ENCODE data around the gene CHRDL2. TPM values are rescaled to one million over a fixed set of nuclear protein-coding genes. Genes with fewer than 3 reads are reported as not detected.
"Not testable (repeated sequence)": the region's sequence is repeated elsewhere in the genome, so short reads cannot be mapped to it uniquely, and the experiment has no call there.

The CHRDL2 gene
- polyA plus RNA-seq, 2 of the 4 experiments (the other 2 are of a cell fraction): 2.3 to 5.8 TPM

DNA sequence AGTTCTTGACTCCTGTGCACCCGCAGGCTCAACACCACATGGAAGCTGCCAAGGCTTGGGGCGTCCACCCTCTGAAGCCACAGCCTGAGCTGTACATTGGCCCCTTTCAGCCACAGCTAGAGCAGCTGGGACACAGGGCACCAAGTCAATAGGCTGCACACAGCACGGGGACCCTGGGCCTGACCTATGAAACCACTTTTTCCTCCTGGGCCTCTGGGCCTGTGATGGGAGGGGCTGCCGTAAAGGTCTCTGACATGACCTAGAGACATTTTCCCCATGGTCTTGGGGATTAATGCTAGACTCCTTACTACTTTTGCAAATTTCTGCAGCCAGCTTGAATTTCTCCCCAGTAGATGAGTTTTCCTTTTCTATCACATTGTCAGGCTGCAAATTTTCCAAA lies 72.1 kb downstream of the CHRDL2 start:
- POLR2A ChIA-PET; H3K4me2 ChIP-seq; H3K9me3 ChIP-seq; FAIRE-seq; H3K4me1 ChIP-seq; CTCF ChIA-PET; H3K27ac ChIP-seq; ATAC-seq; DNase-seq (ENCODE audit: low read depth in 1 of 2, low spot score in 1 of 2); H3K4me3 ChIP-seq: not testable (repeated sequence)
- peak; percentile 30 for TF ChIP-seq ZFP36 (IDR thresholded peaks at IDR 0.05; ENCODE audit: borderline replicate concordance, partially characterized antibody)
- 67% methylated on average over 3 of the region's 4 CpGs for WGBS (ENCODE audit: missing lambda C conversion rate)

DNA sequence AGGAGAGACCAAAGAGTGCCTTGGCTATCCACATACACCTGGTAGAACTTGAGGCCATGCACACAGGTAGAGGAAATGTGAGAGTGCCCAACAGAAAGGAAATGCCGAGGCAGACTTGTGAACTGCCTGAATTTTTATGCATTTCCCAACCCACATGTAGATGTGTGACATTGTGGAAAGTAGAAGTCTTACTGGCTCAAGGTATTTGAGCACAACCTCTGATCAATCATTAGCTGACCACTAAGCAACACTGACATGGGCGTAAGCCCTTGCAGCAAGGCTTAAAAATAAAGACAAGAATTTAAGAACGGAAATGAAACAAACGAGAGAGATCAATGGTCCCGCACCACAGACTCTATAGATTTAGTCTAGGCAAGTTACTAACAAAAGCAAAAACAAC lies 76.2 kb downstream of the CHRDL2 start:
- 94% methylated on average over 5 of the region's 5 CpGs for WGBS (ENCODE audit: missing lambda C conversion rate)
- no peak for FAIRE-seq

DNA sequence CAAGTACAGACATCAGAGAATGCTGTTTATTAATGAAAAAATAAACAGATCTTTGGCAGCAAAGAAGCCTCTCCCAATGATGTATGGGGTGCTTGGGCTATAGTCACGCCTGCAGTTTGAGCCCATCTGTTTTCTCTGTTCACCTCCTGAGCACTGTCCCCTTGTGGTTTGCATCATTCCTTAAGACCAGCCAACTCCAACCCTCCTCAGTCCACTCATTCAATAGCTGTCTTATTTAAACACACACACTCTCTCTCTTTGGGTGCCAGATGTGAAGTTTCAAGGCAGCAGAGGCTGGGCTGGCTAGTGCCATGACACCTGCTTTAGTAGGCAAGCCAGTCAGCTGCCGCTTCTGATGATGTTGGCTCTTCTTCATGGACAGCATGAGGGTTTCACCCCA lies 80.7 kb downstream of the CHRDL2 start:
- Histone ChIP-seq H3K9me3 (no peaks in the 10 kb centered on the region), H3K27ac (no peak overlapping the region), H3K4me1 (no peaks in the 10 kb centered on the region), H3K4me3 (no peak overlapping the region), H3K4me2 (no peak overlapping the region)
- no peak for FAIRE-seq
- DNase-seq (ENCODE audit: low read depth in 1 of 2, low spot score in 1 of 2): no peak
- TF ChIP-seq, protein P1, sequence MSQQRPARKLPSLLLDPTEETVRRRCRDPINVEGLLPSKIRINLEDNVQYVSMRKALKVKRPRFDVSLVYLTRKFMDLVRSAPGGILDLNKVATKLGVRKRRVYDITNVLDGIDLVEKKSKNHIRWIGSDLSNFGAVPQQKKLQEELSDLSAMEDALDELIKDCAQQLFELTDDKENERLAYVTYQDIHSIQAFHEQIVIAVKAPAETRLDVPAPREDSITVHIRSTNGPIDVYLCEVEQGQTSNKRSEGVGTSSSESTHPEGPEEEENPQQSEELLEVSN (IDR thresholded peaks at IDR 0.05; ENCODE audit: borderline replicate concordance, low read depth): no peak
- no peak for TF ChIP-seq TFCP2L1 (CRISPR knock-in tag; IDR thresholded peaks at IDR 0.05)
- no peak for TF ChIP-seq FOSL2 (IDR thresholded peaks at IDR 0.05)
- no peak for TF ChIP-seq FOSL2 (CRISPR knock-in tag; IDR thresholded peaks at IDR 0.05)
- TF ChIP-seq RCOR1 (IDR thresholded peaks at IDR 0.05; ENCODE audit: low read depth, low read length): no peak
- no peak for TF ChIP-seq POLR2AphosphoS2 (conservative IDR thresholded peaks at IDR 0.05; ENCODE audit: low read length)
- no peak for TF ChIP-seq CBX8 (IDR thresholded peaks at IDR 0.05)
- TF ChIP-seq ZNF302 (CRISPR knock-in tag; IDR thresholded peaks at IDR 0.05): no peak
- TF ChIP-seq JUN (IDR thresholded peaks at IDR 0.05): no peak
- no peak for TF ChIP-seq CBX2 (IDR thresholded peaks at IDR 0.05; ENCODE audit: borderline replicate concordance, low read depth)
- no peak for TF ChIP-seq HDAC2 (IDR thresholded peaks at IDR 0.05)
- TF ChIP-seq BHLHE40 (IDR thresholded peaks at IDR 0.05; ENCODE audit: low read depth, low read length): no peak
- no peak for TF ChIP-seq CEBPB (IDR thresholded peaks at IDR 0.05)
- no peak for TF ChIP-seq KDM5A (IDR thresholded peaks at IDR 0.05)
- no peak for TF ChIP-seq RARB (CRISPR knock-in tag; IDR thresholded peaks at IDR 0.05)
- TF ChIP-seq, protein P2, sequence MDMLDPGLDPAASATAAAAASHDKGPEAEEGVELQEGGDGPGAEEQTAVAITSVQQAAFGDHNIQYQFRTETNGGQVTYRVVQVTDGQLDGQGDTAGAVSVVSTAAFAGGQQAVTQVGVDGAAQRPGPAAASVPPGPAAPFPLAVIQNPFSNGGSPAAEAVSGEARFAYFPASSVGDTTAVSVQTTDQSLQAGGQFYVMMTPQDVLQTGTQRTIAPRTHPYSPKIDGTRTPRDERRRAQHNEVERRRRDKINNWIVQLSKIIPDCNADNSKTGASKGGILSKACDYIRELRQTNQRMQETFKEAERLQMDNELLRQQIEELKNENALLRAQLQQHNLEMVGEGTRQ (IDR thresholded peaks at IDR 0.05): no peak
- ChIA-PET CTCF (no interaction called here), POLR2A (no interaction called here)
- WGBS (ENCODE audit: missing lambda C conversion rate): 88% methylated on average over 2 of the region's 2 CpGs
- no peak for ATAC-seq

More for the DNA sequence above, 76.2 kb downstream of the CHRDL2 start:
- no peak for DNase-seq (ENCODE audit: low read depth in 1 of 2, low spot score in 1 of 2)
- H3K9me3 ChIP-seq: 0 out of 3 replicates have a peak, but pooled peaks cover 4% of the 10 kb centered on the region
- no peaks in the 10 kb centered on the region for H3K4me1 ChIP-seq
- ChIA-PET CTCF (no interaction called here), POLR2A (no interaction called here)
- H3K4me3 ChIP-seq: no peak overlapping the region
- TF ChIP-seq ZNF302 (CRISPR knock-in tag; IDR thresholded peaks at IDR 0.05): no peak
- TF ChIP-seq RAD21 (conservative IDR thresholded peaks at IDR 0.05 in 1 of 2, IDR thresholded peaks at IDR 0.05 in 1 of 2): no peak
- no peak for TF ChIP-seq KDM1A (IDR thresholded peaks at IDR 0.05; ENCODE audit: low read depth)
- no peak for TF ChIP-seq RFX5 (IDR thresholded peaks at IDR 0.05)
- TF ChIP-seq FOSL2 (IDR thresholded peaks at IDR 0.05): no peak
- TF ChIP-seq FOSL2 (CRISPR knock-in tag; IDR thresholded peaks at IDR 0.05): no peak
- no peak for TF ChIP-seq NPAS2 (CRISPR knock-in tag; IDR thresholded peaks at IDR 0.05; ENCODE audit: borderline replicate concordance)
- TF ChIP-seq, protein P1 (IDR thresholded peaks at IDR 0.05; ENCODE audit: borderline replicate concordance, low read depth): no peak
- TF ChIP-seq MAFK (IDR thresholded peaks at IDR 0.05; ENCODE audit: partially characterized antibody): no peak
- TF ChIP-seq HOXB13 (CRISPR knock-in tag; IDR thresholded peaks at IDR 0.05; ENCODE audit: low read depth): no peak
- TF ChIP-seq, protein P3, sequence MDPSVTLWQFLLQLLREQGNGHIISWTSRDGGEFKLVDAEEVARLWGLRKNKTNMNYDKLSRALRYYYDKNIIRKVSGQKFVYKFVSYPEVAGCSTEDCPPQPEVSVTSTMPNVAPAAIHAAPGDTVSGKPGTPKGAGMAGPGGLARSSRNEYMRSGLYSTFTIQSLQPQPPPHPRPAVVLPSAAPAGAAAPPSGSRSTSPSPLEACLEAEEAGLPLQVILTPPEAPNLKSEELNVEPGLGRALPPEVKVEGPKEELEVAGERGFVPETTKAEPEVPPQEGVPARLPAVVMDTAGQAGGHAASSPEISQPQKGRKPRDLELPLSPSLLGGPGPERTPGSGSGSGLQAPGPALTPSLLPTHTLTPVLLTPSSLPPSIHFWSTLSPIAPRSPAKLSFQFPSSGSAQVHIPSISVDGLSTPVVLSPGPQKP (IDR thresholded peaks at IDR 0.05; ENCODE audit: low read depth, low read length): no peak
- no peak for TF ChIP-seq NFE2L2 (conservative IDR thresholded peaks at IDR 0.05; ENCODE audit: low read length)
- H3K27ac ChIP-seq: no peak overlapping the region
- H3K4me2 ChIP-seq: no peak overlapping the region
- ATAC-seq: no peak

All from A549 (cell line).